Astrocyte of the cerebellum (primary cell): ENCODE results near the gene PLAC1.
A peak's percentile ranks its signal among the peaks of the same experiment; 100 is the strongest.

ENCODE experiments used
- DNase-seq: peaks from one replicate; pipeline ENCODE4 v3.0.0-alpha.2; 2011; ENCODE audit warnings: low read depth
- H3K4me3 ChIP-seq: 2 replicates; pipeline ENCODE4 v1.5.1; 2011; ENCODE audit warnings: mild to moderate bottlenecking, low read depth, low read length, moderate library complexity
- CTCF ChIP-seq: IDR thresholded peaks from 2 replicates; pipeline ENCODE4 v1.5.1; 2012; ENCODE audit warnings: low read length, low read depth, moderate library complexity, mild to moderate bottlenecking; ENCODE audit errors: missing control alignments
- in situ Hi-C: cut with HindIII; loops from 2 replicates; pipeline ENCODE4 v1.10.0; 2017; ENCODE audit warnings: low sequenced_read_pairs

The PLAC1 gene

GRCh38 chrX:134603806-134604700, 54.2 kb downstream of the PLAC1 start:
- no peak overlapping the region for H3K4me3 ChIP-seq
- in situ Hi-C loops = no loop called here
- peak; percentile 73 for DNase-seq
- TF ChIP-seq CTCF = peak; percentile 40

- H3K4me3 ChIP-seq = no peak overlapping the region
- DNase-seq = no peak
- in situ Hi-C loops = no loop called here
- no peak for TF ChIP-seq CTCF
Measured at GRCh38 chrX:134602410-134602809, 55.9 kb downstream of the PLAC1 start.

DNA sequence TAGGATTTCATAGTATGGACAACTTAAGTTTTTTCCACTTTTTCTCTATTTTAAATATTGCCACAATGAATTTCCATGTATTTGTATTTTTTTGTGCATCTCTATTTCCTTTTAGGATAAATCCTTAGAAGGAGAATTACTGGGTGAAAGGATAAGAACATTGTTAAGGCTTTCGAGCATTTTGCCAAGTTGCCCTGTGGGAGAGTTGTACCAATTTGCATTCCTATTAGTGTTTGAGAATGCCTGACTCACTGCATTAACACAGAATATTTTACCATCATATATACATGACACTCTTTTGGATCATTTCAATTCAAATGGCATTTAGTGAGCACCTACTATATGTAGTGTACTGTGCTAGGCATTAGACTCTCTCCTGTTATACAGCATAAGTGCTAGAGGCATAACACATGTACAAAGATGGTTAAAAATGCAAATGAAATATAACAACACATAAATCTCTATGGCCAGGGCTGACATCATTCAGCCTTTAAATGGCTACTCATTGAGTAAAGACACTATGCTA, 57.0 kb downstream of the PLAC1 start:
- TF ChIP-seq CTCF = no peak
- in situ Hi-C loops = no loop called here
- peak; percentile 28 for DNase-seq
- no peak overlapping the region for H3K4me3 ChIP-seq

DNA sequence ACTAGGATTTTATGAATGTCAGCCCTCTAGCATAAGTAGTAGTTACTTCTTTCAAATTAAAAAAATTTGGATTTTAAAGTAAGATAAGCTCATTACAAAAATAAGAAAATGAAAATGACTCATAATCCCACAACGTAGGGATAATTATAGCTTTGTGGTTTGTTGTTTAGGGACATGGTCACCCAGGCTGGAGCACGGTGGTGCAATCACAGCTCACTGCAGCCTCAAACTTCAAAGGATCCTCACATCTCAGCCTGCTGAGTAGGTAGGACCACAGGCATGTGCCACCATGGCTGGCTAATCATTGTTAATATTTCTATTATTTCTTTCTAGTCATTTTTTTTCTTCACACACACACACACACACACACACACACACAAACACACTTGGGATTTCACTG, 57.6 kb downstream of the PLAC1 start:
- no peak overlapping the region for H3K4me3 ChIP-seq
- in situ Hi-C loops = no loop called here
- no peak for TF ChIP-seq CTCF
- DNase-seq = peak; percentile 31

DNA sequence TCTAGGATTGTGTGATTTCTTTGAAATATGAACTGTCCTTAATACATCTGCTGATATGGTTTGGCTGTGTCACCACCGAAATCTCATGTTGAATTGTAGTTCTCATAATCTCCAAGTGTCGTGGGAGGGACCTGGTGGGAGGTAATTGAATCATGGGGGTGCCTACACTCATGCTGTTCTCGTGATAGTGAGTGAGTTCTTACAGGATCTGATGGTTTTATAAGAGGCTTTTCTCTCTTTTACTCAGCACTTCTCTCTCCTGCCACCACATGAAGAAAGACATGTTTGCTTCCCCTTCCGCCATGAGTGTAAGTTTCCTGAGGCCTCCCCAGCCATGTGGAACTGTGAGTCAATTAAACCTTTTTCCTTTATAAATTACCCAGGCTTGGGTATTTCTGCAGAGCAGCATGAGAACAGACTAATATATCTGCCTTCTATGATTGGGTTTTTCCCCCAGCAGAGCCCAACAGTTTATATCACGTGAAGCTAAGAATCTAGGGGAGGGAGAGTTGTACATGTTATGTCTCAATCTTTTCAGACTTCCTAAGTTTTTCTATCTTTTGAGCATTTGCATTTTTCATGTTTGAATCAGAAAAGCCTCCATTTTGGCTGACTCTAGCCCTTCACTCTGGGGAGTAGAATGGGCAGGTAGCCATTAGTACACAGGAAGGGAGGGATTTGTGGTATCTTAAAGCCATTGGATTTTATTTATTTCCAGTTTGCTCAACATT, 58.9 kb downstream of the PLAC1 start:
- TF ChIP-seq CTCF = no peak
- in situ Hi-C loops = no loop called here
- H3K4me3 ChIP-seq = no peak overlapping the region
- peak; percentile 13 for DNase-seq

GRCh38 chrX:134592303-134592702, 66.0 kb downstream of the PLAC1 start:
- H3K4me3 ChIP-seq = no peak overlapping the region
- in situ Hi-C loops = no loop called here
- no peak for TF ChIP-seq CTCF
- no peak for DNase-seq
